Mucosa of stomach (tissue), 1 donor: ENCODE measurements around the gene NRG4.
A peak's percentile ranks its signal among the peaks of the same experiment; 100 is the strongest.
"Not testable (repeated sequence)": the region's sequence is repeated elsewhere in the genome, so short reads cannot be mapped to it uniquely, and the experiment has no call there.

Experiments
- H3K27me3 ChIP-seq: one replicate; pipeline ENCODE4 v1.7.0; 2013; ENCODE audit warnings: mild to moderate bottlenecking, low read length; ENCODE audit not compliant: control insufficient read depth, insufficient read depth
- H3K36me3 ChIP-seq: one replicate; pipeline ENCODE4 v1.7.0; 2013; ENCODE audit warnings: low read length; ENCODE audit not compliant: control insufficient read depth, insufficient read depth
- H3K4me1 ChIP-seq: one replicate; pipeline ENCODE4 v1.7.0; 2013; ENCODE audit warnings: mild to moderate bottlenecking, low read length; ENCODE audit not compliant: control insufficient read depth, insufficient read depth
- H3K4me3 ChIP-seq: one replicate; pipeline ENCODE4 v1.7.0; 2013; ENCODE audit warnings: low read length
- H3K9ac ChIP-seq: one replicate; pipeline ENCODE4 v1.7.0; 2013; ENCODE audit warnings: mild to moderate bottlenecking, low read length, moderate library complexity
- H3K9me3 ChIP-seq: one replicate; pipeline ENCODE4 v1.7.0; 2013; ENCODE audit warnings: mild to moderate bottlenecking, low read length, moderate library complexity; ENCODE audit not compliant: control insufficient read depth
- donor health status: Pancreatic carcinoma.

Gene NRG4

DNA sequence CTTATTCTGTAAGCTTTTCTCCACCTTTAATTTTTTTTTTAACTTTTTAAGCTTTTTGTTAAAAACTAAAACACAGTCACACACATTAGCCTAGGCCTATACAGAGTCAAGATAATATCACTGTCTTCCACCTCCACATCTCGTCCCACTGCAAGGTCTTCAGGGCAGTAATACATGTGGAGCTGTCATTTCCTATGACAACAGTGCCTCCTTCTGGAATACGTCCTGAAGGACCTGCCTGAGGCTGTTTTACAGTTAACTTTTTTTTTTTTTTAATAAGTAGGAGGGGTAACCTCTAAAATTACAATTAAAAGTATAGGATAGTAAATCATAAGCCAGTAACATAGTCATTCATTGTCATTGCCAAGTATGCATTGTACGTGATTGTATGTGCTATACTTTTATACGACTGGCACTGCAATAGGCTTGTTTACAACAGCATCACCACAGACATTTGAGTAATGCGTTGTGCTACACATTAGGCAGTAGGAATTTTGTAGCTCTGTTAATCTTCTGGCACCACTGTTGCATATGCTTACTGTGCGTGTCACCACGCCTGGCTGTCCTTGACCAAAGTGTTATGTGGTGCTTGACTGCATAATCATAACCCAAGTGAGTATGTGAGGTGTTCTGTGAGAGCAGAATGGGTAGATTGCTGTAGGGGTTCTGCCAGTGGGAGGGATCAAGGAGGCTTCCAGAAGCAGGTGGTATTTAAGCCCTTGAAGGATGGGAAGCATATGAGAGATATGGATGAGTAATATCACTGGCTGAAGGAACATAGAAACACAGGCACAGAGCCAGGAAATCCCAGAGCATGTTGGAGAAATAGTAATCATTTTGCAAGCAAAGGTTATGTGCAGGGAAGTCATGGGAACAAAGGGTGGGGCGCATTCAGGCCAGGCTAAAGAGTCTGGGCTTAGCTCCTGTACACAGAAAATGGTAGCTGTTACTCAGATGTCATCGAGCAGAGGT is 90.2 kb downstream of the NRG4 start:
- peak overlapping the region; percentile 3 for H3K4me3 ChIP-seq
- H3K9ac ChIP-seq = peak overlapping the region; percentile 7
- no peaks in the 10 kb centered on the region for H3K27me3 ChIP-seq
- no peaks in the 10 kb centered on the region for H3K36me3 ChIP-seq
- peaks cover 41% of the 10 kb centered on the region for H3K4me1 ChIP-seq
- no peaks in the 10 kb centered on the region for H3K9me3 ChIP-seq

DNA sequence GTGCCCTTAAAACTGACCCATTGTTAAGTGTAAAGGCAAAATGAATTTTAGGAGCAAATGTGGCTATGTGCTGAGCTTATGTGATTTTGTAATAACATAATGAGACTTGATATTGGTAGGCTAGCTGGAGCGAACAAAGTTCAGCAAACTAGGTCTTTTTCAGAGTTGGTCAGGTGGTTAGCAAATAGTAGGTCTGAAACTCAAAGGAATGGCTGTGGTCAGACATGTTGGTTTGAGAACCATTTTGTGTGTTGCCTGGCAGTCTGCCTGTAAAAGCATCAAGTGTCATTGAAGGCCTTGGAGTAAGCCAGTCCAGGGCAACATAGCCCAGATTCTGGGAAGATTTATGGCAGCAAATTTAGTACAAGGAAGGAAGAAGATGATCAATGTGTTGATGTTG is 92.1 kb downstream of the NRG4 start:
- H3K9me3 ChIP-seq = no peaks in the 10 kb centered on the region
- H3K27me3 ChIP-seq = no peaks in the 10 kb centered on the region
- no peak overlapping the region for H3K9ac ChIP-seq
- H3K36me3 ChIP-seq = no peaks in the 10 kb centered on the region
- no peak overlapping the region for H3K4me3 ChIP-seq
- peaks cover 31% of the 10 kb centered on the region for H3K4me1 ChIP-seq

DNA sequence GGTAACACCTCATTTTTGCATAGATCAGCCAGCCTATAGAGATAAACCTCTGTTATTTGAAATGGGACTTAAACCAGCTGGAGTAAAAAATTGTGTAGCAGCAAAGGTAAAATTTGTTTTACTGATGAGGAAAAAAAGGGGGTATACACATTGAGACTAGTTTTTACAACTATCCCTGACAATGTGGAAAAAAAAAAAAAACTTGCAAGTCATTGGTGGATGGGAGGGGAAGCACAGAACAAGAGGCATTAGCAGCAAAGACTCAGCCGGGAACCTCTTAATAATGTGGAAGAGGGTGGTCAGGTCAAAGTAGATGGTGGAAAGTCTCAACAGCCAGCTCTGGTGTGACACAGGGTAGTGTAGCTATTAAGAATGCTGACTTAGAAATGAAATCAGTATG is 94.1 kb downstream of the NRG4 start:
- no peaks in the 10 kb centered on the region for H3K36me3 ChIP-seq
- H3K4me3 ChIP-seq = no peak overlapping the region
- no peak overlapping the region for H3K9ac ChIP-seq
- no peaks in the 10 kb centered on the region for H3K27me3 ChIP-seq
- H3K4me1 ChIP-seq = peaks cover 14% of the 10 kb centered on the region
- no peaks in the 10 kb centered on the region for H3K9me3 ChIP-seq

GRCh38 chr15:75916978-75917377 is 95.2 kb downstream of the NRG4 start:
- Histone ChIP-seq H3K4me3 (no peak overlapping the region), H3K9me3 (no peaks in the 10 kb centered on the region), H3K4me1 (peaks cover 2% of the 10 kb centered on the region), H3K36me3 (no peaks in the 10 kb centered on the region), H3K9ac (no peak overlapping the region), H3K27me3 (no peaks in the 10 kb centered on the region)

DNA sequence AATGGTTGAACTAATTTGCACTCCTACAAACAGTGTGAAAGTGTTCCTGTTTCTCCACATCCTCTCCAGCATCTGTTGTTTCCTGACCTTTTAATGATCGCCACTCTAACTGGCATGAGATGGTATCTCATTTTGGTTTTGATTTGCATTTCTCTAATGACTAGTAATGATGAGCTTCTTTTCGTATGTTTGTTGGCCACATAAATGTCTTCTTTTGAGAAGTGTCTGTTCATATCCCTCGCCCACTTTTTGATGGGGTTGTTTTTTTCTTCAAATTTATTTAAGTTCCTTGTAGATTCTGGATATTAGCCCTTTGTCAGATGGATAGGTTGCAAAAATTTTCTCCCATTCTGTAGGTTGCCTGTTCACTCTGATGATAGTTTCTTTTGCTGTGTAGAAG is 101.9 kb downstream of the NRG4 start:
- not testable (repeated sequence) for H3K27me3 ChIP-seq, H3K4me1 ChIP-seq, H3K4me3 ChIP-seq, H3K9me3 ChIP-seq, H3K36me3 ChIP-seq, H3K9ac ChIP-seq

DNA sequence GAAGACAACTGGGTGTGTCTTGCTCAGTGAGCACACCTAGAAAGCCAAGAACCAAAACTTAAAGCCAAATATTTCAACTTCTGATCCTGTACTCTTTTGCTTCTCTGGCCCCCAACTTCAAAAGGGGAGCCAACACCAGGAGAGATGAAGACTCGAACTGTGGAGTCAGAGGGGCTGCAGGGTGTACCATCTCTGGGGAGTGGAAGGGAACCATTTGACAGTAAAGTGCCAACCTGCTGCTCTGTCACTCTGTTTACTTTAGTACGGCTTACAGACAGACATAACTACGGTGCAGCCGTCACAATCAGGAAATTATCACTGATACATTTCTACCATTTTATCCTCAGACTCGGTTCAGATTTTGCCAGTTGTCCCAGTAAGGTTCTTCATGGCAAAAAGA is 107.0 kb downstream of the NRG4 start:
- peaks cover 3% of the 10 kb centered on the region for H3K36me3 ChIP-seq
- no peak overlapping the region for H3K4me3 ChIP-seq
- peaks cover 5% of the 10 kb centered on the region for H3K4me1 ChIP-seq
- no peaks in the 10 kb centered on the region for H3K27me3 ChIP-seq
- no peaks in the 10 kb centered on the region for H3K9me3 ChIP-seq
- no peak overlapping the region for H3K9ac ChIP-seq

- H3K36me3 ChIP-seq = peaks cover 3% of the 10 kb centered on the region
- H3K4me1 ChIP-seq = peaks cover 5% of the 10 kb centered on the region
- peak within 1 kb of the TSS; percentile 99 for H3K4me3 ChIP-seq
- H3K9me3 ChIP-seq = no peaks in the 10 kb centered on the region
- H3K9ac ChIP-seq = peak within 1 kb of the TSS; percentile 92
- H3K27me3 ChIP-seq = no peaks in the 10 kb centered on the region
Measured at GRCh38 chr15:75903331-75904239, 108.6 kb downstream of the NRG4 start, which contains the start of gene FBXO22. Gene FBXO22 (plus strand): TSS chr15:75903878. CDS start chr15:75903964, 86 bp downstream.

DNA sequence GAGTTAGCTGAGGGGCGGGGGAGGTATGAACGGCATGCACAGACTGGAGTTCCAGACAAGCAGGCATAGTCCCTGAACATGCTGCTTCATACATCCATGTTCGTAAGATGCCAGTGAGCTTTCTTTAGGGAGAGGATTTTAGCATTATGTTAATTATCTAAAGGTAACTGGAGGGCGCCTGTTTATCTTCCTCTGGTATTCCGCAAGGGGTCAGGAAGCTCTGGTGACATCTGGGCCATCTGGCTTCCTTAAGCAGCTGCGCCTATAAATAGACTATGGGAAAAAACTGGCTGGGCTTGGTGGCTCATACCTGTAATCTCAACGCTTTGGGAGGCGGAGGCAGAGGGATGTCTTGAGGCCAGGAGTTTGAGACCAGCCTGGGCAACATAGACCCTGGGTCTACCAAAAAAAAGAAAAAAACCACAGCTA is 110.1 kb downstream of the NRG4 start:
- no peak overlapping the region for H3K9ac ChIP-seq
- H3K4me1 ChIP-seq = peaks cover 5% of the 10 kb centered on the region

GRCh38 chr15:75900577-75900976 is 111.6 kb downstream of the NRG4 start:
- Histone ChIP-seq H3K4me3 (no peak overlapping the region), H3K4me1 (peaks cover 5% of the 10 kb centered on the region), H3K27me3 (no peaks in the 10 kb centered on the region), H3K9ac (no peak overlapping the region), H3K36me3 (peaks cover 2% of the 10 kb centered on the region), H3K9me3 (no peaks in the 10 kb centered on the region)

More for the DNA sequence above, 110.1 kb downstream of the NRG4 start:
- Histone ChIP-seq H3K27me3 (no peaks in the 10 kb centered on the region), H3K36me3 (peaks cover 3% of the 10 kb centered on the region), H3K4me3 (no peak overlapping the region), H3K9me3 (no peaks in the 10 kb centered on the region)

GRCh38 chr15:75895731-75896130 is 116.5 kb downstream of the NRG4 start:
- H3K9ac ChIP-seq = no peak overlapping the region
- no peaks in the 10 kb centered on the region for H3K4me1 ChIP-seq
- no peaks in the 10 kb centered on the region for H3K36me3 ChIP-seq
- no peaks in the 10 kb centered on the region for H3K27me3 ChIP-seq
- no peaks in the 10 kb centered on the region for H3K9me3 ChIP-seq
- no peak overlapping the region for H3K4me3 ChIP-seq

GRCh38 chr15:75891895-75892294 is 120.3 kb downstream of the NRG4 start:
- H3K9me3 ChIP-seq = no peaks in the 10 kb centered on the region
- no peaks in the 10 kb centered on the region for H3K27me3 ChIP-seq
- H3K4me1 ChIP-seq = no peaks in the 10 kb centered on the region
- no peak overlapping the region for H3K4me3 ChIP-seq
- H3K9ac ChIP-seq = no peak overlapping the region
- H3K36me3 ChIP-seq = no peaks in the 10 kb centered on the region
